Stomach (tissue), 4 donors: Measurements from ENCODE around the gene VSTM4.

ENCODE experiments used
- CTCF ChIP-seq, 7 experiments: fragments of 450-650 bp in 4 of 7; fragments of 200-600 bp in 3 of 7; sonication (generic) in 3 of 7; IDR thresholded peaks; one replicate each; pipeline ENCODE4 v1.5.1; 2016 to 2019; ENCODE audit warnings: antibody characterized with exemption in 7 of 7, control low read depth in 2 of 7, mild to moderate bottlenecking in 1 of 7
- EP300 ChIP-seq: sonication (generic); formaldehyde crosslinking; IDR thresholded peaks from one replicate; pipeline ENCODE4 v1.6.1; 2017; ENCODE audit warnings: antibody characterized with exemption
- POLR2A ChIP-seq, 4 donors: fragments of 450-650 bp; IDR thresholded peaks; one replicate each; pipeline ENCODE4 v1.6.1; 2016; ENCODE audit warnings: antibody characterized with exemption in 4 of 4, control low read depth in 2 of 4, mild to moderate bottlenecking in 1 of 4, moderate library complexity in 1 of 4
- POLR2AphosphoS5 ChIP-seq, 3 donors: sonication (generic); formaldehyde crosslinking; IDR thresholded peaks; one replicate each; pipeline ENCODE4 v1.6.1; 2016; ENCODE audit warnings: antibody characterized with exemption in 3 of 3

GRCh38 chr10:49078433-49078832 lies 36.9 kb downstream of the VSTM4 start:
- TF ChIP-seq POLR2AphosphoS5 (IDR thresholded peaks at IDR 0.05) (no peak), POLR2A (IDR thresholded peaks at IDR 0.05) (no peak), CTCF (IDR thresholded peaks at IDR 0.05) (no peak), EP300 (no peak)
